CD4-positive, alpha-beta memory T cell (primary cell): ENCODE measurements around the gene VPREB3. TPM values are rescaled to one million over a fixed set of nuclear protein-coding genes. Genes with fewer than 3 reads are reported as not detected.

Source experiments
- polyA plus RNA-seq, 2 donors: library from polyadenylated mRNA; unstranded; fragments of 300-500 nt; fragmentation: Illumina TruSeq; gene quantifications; one replicate each; pipeline ENCODE4 v1.2.3, GENCODE V29; 2021
- total RNA-seq, 2 experiments: library from RNA; stranded (reverse); gene quantifications; one replicate each; pipeline ENCODE4 v1.2.3, GENCODE V29; 2021

The VPREB3 gene
- total and polyA plus RNA-seq, 4 experiments from 2014 or later = 1.2 to 5.5 TPM; not detected in 2

Other genes with a start within 250 kb of the VPREB3 start
- gene IGLL1, start 174.1 kb downstream of the VPREB3 start, total RNA-seq = not detected
- not detected for gene IGLL1, start 174.1 kb downstream of the VPREB3 start, polyA plus RNA-seq
- 1 to 10 TPM; 4.2 to 4.5 TPM for gene DRICH1, start 122.1 kb downstream of the VPREB3 start, total RNA-seq
- not detected for gene DRICH1, start 122.1 kb downstream of the VPREB3 start, polyA plus RNA-seq
- gene RGL4, start 63.4 kb downstream of the VPREB3 start, total RNA-seq = 1 to 10 TPM; 7.2 to 9.8 TPM
- 10 to 100 TPM; 58.3 to 64.9 TPM for gene RGL4, start 63.4 kb downstream of the VPREB3 start, polyA plus RNA-seq
- 1 to 10 TPM; 6.4 to 7.4 TPM for gene ZNF70, start 3.3 kb downstream of the VPREB3 start, total RNA-seq
- gene ZNF70, start 3.3 kb downstream of the VPREB3 start, polyA plus RNA-seq = under 1 TPM in 1 of 2 donors, not detected in 1; 0.37 TPM
- gene C22orf15, start 8.6 kb upstream of the VPREB3 start, total RNA-seq = 1 to 10 TPM; 1.5 to 1.9 TPM
- gene C22orf15, start 8.6 kb upstream of the VPREB3 start, polyA plus RNA-seq = 1 to 10 TPM in 1 of 2 donors, under 1 TPM in 1; 0.34 to 1.2 TPM
- 10 to 100 TPM; 44.7 to 45.9 TPM for gene CHCHD10, start 13.5 kb upstream of the VPREB3 start, total RNA-seq
- 10 to 100 TPM; 16.3 to 33.1 TPM for gene CHCHD10, start 13.5 kb upstream of the VPREB3 start, polyA plus RNA-seq
- gene MMP11, start 18.4 kb upstream of the VPREB3 start, total RNA-seq = 1 to 10 TPM in 1 of 2 experiments, under 1 TPM in 1; 0.79 to 1.6 TPM
- gene MMP11, start 18.4 kb upstream of the VPREB3 start, polyA plus RNA-seq = 1 to 10 TPM; 1.0 to 1.1 TPM
- gene SMARCB1, start 32.5 kb upstream of the VPREB3 start, total RNA-seq = 10 to 100 TPM; 41.2 to 42.3 TPM
- 10 to 100 TPM; 36.6 to 46.0 TPM for gene SMARCB1, start 32.5 kb upstream of the VPREB3 start, polyA plus RNA-seq
- 1 to 10 TPM; 1.9 to 2.9 TPM for gene DERL3, start 84.6 kb upstream of the VPREB3 start, total RNA-seq
- 1 to 10 TPM in 1 of 2 donors, under 1 TPM in 1; 0.25 to 1.5 TPM for gene DERL3, start 84.6 kb upstream of the VPREB3 start, polyA plus RNA-seq
- gene SLC2A11, start 103.5 kb upstream of the VPREB3 start, total RNA-seq = 10 to 100 TPM; 24.5 to 27.2 TPM
- 1 to 10 TPM; 3.9 to 5.0 TPM for gene SLC2A11, start 103.5 kb upstream of the VPREB3 start, polyA plus RNA-seq
- gene MIF, start 140.0 kb upstream of the VPREB3 start, total RNA-seq = 100 to 1,000 TPM; 208 to 217 TPM
- gene MIF, start 140.0 kb upstream of the VPREB3 start, polyA plus RNA-seq = 1,000 to 10,000 TPM; 1,156 to 1,346 TPM
- not detected for gene GSTT2B, start 206.8 kb upstream of the VPREB3 start, total RNA-seq
- not detected for gene GSTT2B, start 206.8 kb upstream of the VPREB3 start, polyA plus RNA-seq
- gene DDTL, start 212.5 kb upstream of the VPREB3 start, total RNA-seq = 1 to 10 TPM; 5.3 to 6.1 TPM
- gene DDTL, start 212.5 kb upstream of the VPREB3 start, polyA plus RNA-seq = 1 to 10 TPM in 1 of 2 donors, under 1 TPM in 1; 0.32 to 1.9 TPM
- gene DDT, start 220.0 kb upstream of the VPREB3 start, total RNA-seq = 10 to 100 TPM; 93.5 to 97.2 TPM
- gene DDT, start 220.0 kb upstream of the VPREB3 start, polyA plus RNA-seq = 100 to 1,000 TPM; 103 to 133 TPM
- not detected for gene GSTT2, start 225.7 kb upstream of the VPREB3 start, total RNA-seq
- gene GSTT2, start 225.7 kb upstream of the VPREB3 start, polyA plus RNA-seq = not detected